Progenitor cell of endocrine pancreas (in vitro differentiated cells): ENCODE data around the gene TECPR1. TPM values are rescaled to one million over a fixed set of nuclear protein-coding genes. Genes with fewer than 3 reads are reported as not detected.

ENCODE experiments used
- DNase-seq: peaks from one replicate; pipeline ENCODE4 v3.0.0; 2021; ENCODE audit warnings: low spot score; ENCODE audit not compliant: unreplicated experiment
- H3K27ac Mint-ChIP-seq: 2 replicates; pipeline ENCODE4 v1.8.0; 2021; ENCODE audit warnings: mild to moderate bottlenecking, moderate library complexity, mixed read lengths
- H3K27me3 Mint-ChIP-seq: 2 replicates; pipeline ENCODE4 v1.8.0; 2021; ENCODE audit warnings: mixed read lengths
- H3K36me3 Mint-ChIP-seq: 2 replicates; pipeline ENCODE4 v1.8.0; 2022; ENCODE audit warnings: mixed read lengths; ENCODE audit not compliant: insufficient read depth
- H3K4me1 Mint-ChIP-seq: 2 replicates; pipeline ENCODE4 v1.8.0; 2021; ENCODE audit warnings: low read depth, mixed read lengths
- H3K4me3 Mint-ChIP-seq: 2 replicates; pipeline ENCODE4 v1.8.0; 2021; ENCODE audit warnings: low read depth, mild to moderate bottlenecking, moderate library complexity, mixed read lengths
- H3K9me3 Mint-ChIP-seq: 2 replicates; pipeline ENCODE4 v1.8.0; 2021; ENCODE audit warnings: low read depth, mixed read lengths
- CTCF ChIP-seq: fragments of 200-600 bp; sonication (generic); IDR thresholded peaks from one replicate; pipeline ENCODE4 v1.5.0; 2021; ENCODE audit warnings: antibody characterized with exemption, mild to moderate bottlenecking; ENCODE audit not compliant: unreplicated experiment
- long read RNA-seq: library from polyadenylated mRNA; unstranded; transcript quantifications from one replicate; pipeline ENCODE4 v2.0.0, GENCODE V29; 2020
- total RNA-seq: library from RNA; stranded (reverse); gene quantifications from 2 replicates; pipeline ENCODE4 v1.2.1, GENCODE V29; 2021

The TECPR1 gene
- 40.8 and 41.6 TPM in 2 replicates for total RNA-seq
- long read RNA-seq, partial matches to known transcripts, result 0 of 3 reads
- long read RNA-seq, other reads (novel, unspliced or antisense), result 3 of 3 reads

GRCh38 chr7:98251601-98252424, at the start of gene TECPR1:
TSS of gene TECPR1 (minus strand) at chr7:98252232. CDS start at chr7:98246146, 6,086 bp downstream.
- Mint-ChIP-seq H3K4me3 (peak within 1 kb of the TSS; percentile 96), H3K36me3 (no peaks in the 10 kb centered on the region), H3K27ac (peak within 1 kb of the TSS; percentile 96), H3K27me3 (no peaks in the 10 kb centered on the region), H3K4me1 (peaks cover 21% of the 10 kb centered on the region), H3K9me3 (no peaks in the 10 kb centered on the region)
- peak; percentile 87 for DNase-seq
- TF ChIP-seq CTCF, result no peak

GRCh38 chr7:98300595-98301372, 48.8 kb upstream of the TECPR1 start:
- Mint-ChIP-seq H3K27ac (peak overlapping the region; percentile 26), H3K4me3 (no peak overlapping the region), H3K27me3 (peaks cover 4% of the 10 kb centered on the region), H3K9me3 (no peaks in the 10 kb centered on the region), H3K36me3 (peaks cover 30% of the 10 kb centered on the region), H3K4me1 (peaks cover 28% of the 10 kb centered on the region)
- TF ChIP-seq CTCF, result no peak
- DNase-seq, result no peak

GRCh38 chr7:98297626-98298286, 45.7 kb upstream of the TECPR1 start:
- H3K27me3 Mint-ChIP-seq, result no peaks in the 10 kb centered on the region
- TF ChIP-seq CTCF, result no peak
- no peak for DNase-seq
- H3K9me3 Mint-ChIP-seq, result no peaks in the 10 kb centered on the region
- H3K27ac Mint-ChIP-seq, result no peak overlapping the region
- peaks cover 20% of the 10 kb centered on the region for H3K36me3 Mint-ChIP-seq
- peaks cover 13% of the 10 kb centered on the region for H3K4me1 Mint-ChIP-seq
- no peak overlapping the region for H3K4me3 Mint-ChIP-seq

GRCh38 chr7:98296833-98297232, 44.8 kb upstream of the TECPR1 start:
- H3K27me3 Mint-ChIP-seq, result no peaks in the 10 kb centered on the region
- H3K9me3 Mint-ChIP-seq, result no peaks in the 10 kb centered on the region
- no peak overlapping the region for H3K4me3 Mint-ChIP-seq
- H3K27ac Mint-ChIP-seq, result peak overlapping the region; percentile 70
- no peak for DNase-seq
- peaks cover 16% of the 10 kb centered on the region for H3K36me3 Mint-ChIP-seq
- no peak for TF ChIP-seq CTCF
- peaks cover 9% of the 10 kb centered on the region for H3K4me1 Mint-ChIP-seq
